ENCODE results near the gene FAM222A. TPM values are rescaled to one million over a fixed set of nuclear protein-coding genes. Genes with fewer than 3 reads are reported as not detected.

The FAM222A gene
- under 0.01 and 0.16 TPM in 2 replicates for total RNA-seq

GRCh38 chr12:109713187-109714070 is at the start of gene FAM222A:
Gene FAM222A, plus strand, starts transcription at chr12:109713825. Its CDS starts 30,322 bp downstream, at chr12:109744147.

Other genes with a start within 250 kb of the FAM222A start
- 212 and 215 TPM in 2 replicates for gene KCTD10, start 236.5 kb upstream of the FAM222A start, total RNA-seq
- 52.9 and 57.9 TPM in 2 replicates for gene UBE3B, start 236.2 kb upstream of the FAM222A start, total RNA-seq
- 34.9 and 51.4 TPM in 2 replicates for gene MMAB, start 140.3 kb upstream of the FAM222A start, total RNA-seq
- gene MVK, start 140.0 kb upstream of the FAM222A start, total RNA-seq: 31.3 and 39.3 TPM in 2 replicates
- 1.5 and 1.8 TPM in 2 replicates for gene TRPV4, start 119.6 kb downstream of the FAM222A start, total RNA-seq
- 47.2 and 56.3 TPM in 2 replicates for gene GLTP, start 166.7 kb downstream of the FAM222A start, total RNA-seq
- 8.3 and 8.9 TPM in 2 replicates for gene TCHP, start 186.4 kb downstream of the FAM222A start, total RNA-seq